ENCODE measurements around the gene MAPK7.

Gene MAPK7

DNA sequence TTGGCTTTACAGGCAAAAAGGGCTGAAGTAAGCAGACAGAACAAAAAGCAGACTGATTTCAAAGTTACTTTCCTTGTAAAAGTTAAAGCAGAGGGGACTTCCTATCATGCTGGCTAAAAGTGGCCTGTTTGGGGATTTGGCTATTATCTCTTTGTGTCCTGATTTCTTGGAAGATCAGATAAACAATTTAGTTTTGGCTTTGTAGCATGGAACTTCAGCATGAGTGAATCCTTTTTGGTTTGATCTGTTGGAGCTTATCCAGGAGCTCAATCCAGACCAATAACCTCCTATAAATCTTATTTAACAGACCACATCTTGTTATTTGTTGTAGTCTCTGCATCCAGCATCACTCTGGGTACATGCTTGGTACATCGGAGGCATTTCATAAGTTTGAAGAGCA is 23.9 kb downstream of the MAPK7 start:
- DNase-seq: no peak

GRCh38 chr17:19403021-19403420 is 24.7 kb downstream of the MAPK7 start:
- DNase-seq: no peak

GRCh38 chr17:19404264-19404663 is 26.0 kb downstream of the MAPK7 start:
- no peak for DNase-seq

DNA sequence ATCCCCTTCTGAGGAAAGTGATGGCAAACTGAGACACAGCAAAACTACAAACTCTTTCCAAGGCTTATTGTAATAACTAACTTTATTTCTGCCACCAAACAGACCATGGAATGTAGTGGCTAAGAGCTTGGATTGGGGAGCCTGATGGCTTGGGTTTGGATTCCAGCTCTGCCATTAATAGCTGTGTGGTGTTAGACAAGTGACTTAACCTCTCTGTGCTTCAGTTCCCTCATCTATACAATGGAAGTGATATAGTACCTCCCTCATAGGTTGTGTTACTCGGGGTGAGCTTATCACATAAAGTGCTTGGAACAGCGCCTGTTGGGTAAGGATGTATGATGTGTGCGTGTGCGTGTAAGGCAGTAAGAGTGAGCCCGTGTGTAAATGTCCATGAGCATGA is 26.8 kb downstream of the MAPK7 start:
- DNase-seq: no peak

- no peak for DNase-seq
Measured at GRCh38 chr17:19407601-19408345, 29.5 kb downstream of the MAPK7 start.

- DNase-seq: no peak
Measured at GRCh38 chr17:19408346-19408710, 30.0 kb downstream of the MAPK7 start.

DNA sequence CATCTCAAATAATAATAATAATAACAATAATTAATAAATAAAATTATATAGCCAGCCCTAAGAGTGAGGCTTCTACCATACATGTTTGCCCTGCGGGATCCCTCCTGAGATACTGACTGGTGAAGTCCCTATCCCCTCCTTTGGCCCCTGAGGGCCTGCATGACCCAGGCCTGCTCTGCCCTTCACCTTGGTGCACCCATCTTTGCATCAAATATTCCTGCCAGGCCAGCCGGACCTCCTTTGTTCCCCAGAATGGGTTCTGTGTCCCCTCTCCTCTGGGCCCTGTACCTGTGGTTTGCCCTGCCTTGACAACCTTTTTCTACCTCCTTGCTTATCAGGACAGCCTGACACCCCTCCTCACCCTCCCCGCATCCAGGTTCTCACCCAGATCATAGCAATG is 30.8 kb downstream of the MAPK7 start:
- DNase-seq: no peak

DNA sequence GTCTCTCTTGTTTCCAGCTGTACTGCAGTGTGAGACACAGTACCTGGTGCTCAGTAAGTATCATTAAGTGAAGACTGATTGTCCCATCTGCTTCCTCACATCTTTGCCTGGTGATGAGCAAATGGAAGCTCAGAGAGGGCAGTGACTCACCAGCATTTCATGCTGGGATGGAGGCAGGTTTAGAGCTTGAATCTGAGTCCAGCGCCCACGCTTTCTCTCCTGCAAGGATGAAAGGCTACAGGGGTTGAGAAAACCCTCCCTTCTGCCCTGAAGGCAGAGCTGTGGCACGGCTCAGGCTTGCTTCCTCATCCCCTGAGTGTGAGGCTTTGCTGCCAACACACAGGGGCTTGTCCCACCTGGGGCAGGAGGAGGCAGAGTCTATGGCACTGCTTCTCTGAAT is 31.2 kb downstream of the MAPK7 start:
- peak; percentile 95 for DNase-seq

- DNase-seq: no peak
Measured at GRCh38 chr17:19410091-19410490, 31.8 kb downstream of the MAPK7 start.

GRCh38 chr17:19410875-19411620 is 32.8 kb downstream of the MAPK7 start, which contains the start of gene RNF112:
RNF112 (plus strand) TSS chr17:19411232; CDS start chr17:19411409, 177 bp downstream.
- DNase-seq: peak; percentile 63

GRCh38 chr17:19411631-19412030 is 33.3 kb downstream of the MAPK7 start:
- DNase-seq: no peak

DNA sequence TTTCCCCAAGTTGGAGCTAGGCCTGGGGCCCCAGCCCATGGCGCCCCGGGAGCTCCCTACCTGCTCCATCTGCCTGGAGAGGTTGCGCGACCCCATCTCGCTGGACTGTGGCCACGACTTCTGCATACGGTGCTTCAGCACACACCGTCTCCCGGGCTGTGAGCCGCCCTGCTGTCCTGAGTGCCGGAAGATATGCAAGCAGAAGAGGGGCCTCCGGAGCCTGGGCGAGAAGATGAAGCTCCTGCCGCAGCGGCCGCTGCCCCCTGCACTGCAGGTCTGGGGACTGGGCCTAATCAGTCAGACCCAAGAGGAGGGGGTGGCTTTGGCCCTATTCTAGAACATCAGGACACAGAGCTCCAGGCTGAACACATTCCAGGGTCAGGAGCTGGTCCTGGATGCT is 34.2 kb downstream of the MAPK7 start:
- DNase-seq: no peak

- no peak for DNase-seq
Measured at GRCh38 chr17:19412984-19413383, 34.7 kb downstream of the MAPK7 start.

DNA sequence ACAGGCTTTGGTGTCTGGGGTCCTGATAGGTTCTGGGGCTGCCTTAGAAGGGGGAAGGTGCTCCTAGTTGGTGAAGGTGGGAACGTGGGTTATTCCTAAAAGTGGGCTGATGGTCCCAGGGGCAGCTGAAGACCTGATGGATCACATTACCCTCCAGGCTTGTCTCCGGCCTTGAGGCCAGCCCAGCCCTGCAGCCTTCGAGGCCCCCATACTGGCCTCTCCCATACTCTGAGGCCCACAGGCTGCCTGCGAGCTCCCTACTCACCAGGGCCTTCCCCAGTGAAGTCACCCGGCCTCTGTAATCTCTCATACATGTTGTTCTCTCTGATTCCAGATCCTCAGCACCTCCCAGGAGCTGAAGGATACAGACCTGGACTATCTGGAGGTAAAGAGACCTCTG is 35.5 kb downstream of the MAPK7 start:
- no peak for DNase-seq

GRCh38 chr17:19414396-19415280 is 36.3 kb downstream of the MAPK7 start:
- no peak for DNase-seq

DNA sequence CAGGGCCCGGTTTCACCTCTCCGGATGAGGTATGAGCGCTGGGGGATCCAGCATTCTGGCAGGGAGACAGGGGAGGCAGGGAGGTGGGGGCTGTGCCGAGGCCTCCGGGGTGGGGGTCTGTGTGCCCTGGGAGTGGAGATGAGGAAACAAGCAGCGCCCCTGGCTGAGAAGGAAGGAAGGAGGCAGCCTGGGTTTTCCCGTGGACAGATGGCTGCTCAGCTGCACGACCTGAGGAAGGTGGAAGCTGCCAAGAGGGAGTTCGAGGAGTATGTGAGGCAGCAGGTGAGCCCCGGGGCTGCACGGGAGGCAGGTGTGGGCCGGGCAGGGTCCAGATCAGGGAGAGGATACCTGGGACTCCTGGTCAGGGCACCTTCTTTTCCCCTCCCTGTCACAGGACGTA is 37.0 kb downstream of the MAPK7 start:
- no peak for DNase-seq

- DNase-seq: no peak
Measured at GRCh38 chr17:19415806-19416775, 37.8 kb downstream of the MAPK7 start.

GRCh38 chr17:19417611-19418010 is 39.3 kb downstream of the MAPK7 start:
- no peak for DNase-seq

DNA sequence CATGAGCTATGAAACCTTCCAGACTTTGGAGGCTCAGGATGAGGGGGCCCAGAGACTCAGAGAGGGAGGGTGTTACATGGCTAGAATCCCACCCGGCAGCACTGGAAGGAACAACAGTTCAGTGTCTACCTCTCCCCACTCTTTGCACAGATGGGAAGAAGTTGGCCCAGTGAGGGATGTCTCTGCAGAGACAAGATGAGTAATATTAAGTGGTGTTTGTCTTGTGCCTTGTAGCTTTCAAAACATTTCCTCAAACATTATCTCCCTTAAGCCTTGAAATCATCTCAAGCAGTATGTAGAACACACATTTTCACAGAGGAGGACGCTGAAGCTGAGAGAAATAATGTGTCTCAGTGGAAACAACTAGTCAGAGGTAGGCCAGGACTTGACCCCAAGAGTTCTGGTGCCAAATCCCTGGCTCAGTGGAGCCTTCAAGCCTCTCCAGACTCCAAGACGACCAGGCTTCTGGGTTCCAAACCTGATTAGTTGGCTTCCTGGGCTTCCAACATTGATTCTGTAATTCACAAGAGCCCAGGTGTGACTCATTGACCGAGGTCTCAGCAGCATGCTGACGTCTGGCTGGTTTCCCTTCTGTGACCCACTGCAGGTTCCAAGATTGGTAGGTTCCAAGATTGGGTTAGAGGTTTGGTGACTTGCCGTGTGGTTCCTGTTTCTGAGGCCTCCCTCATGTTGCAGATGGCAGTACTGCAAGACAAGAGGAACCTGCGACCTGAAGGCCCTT is 40.1 kb downstream of the MAPK7 start:
- no peak for DNase-seq

- DNase-seq: no peak
Measured at GRCh38 chr17:19421219-19421618, 42.9 kb downstream of the MAPK7 start.

DNA sequence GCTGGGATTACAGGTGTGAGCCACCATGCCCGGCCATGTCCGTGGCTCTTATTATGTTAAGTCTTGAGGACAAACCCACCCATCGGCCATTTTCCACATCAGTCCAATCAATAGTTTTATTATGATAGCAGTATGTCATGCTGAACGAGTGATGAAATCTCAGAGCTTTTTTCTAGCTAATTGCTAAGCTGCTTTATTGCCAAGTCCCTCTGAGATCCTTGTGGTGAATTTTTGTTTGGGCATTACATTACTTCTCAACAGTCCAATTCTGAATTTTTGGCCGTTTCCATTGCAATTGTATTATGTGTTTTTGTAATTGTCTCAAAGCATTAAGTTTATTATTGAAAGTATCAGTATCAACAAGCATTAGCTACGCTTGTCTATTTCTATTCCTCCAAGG is 43.6 kb downstream of the MAPK7 start:
- DNase-seq: no peak

Measured in NCI-H226 (cell line).